ENCODE measurements around the gene ODAD3.
"Not testable (repeated sequence)": the region's sequence is repeated elsewhere in the genome, so short reads cannot be mapped to it uniquely, and the experiment has no call there.

ODAD3 gene

DNA sequence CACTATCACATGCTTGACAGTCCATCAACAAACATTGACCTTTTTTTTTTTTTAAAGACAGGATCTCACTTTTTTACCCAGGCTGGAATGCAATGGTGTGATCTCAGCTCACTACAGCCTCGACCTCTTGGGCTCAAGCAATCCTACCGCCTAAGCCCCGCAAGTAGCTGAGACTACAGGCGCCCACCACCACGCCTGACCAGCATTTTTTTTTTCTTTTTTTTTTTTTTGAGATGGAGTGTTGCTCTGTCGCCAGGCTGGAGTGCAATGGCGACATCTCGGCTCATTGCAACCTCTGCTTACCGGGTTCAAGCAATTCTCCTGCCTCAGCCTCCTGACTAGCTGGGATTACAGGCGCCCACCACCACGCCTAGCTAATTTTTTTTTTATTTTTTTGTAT is 24.0 kb upstream of the ODAD3 start:
- not testable (repeated sequence) for DNase-seq

DNA sequence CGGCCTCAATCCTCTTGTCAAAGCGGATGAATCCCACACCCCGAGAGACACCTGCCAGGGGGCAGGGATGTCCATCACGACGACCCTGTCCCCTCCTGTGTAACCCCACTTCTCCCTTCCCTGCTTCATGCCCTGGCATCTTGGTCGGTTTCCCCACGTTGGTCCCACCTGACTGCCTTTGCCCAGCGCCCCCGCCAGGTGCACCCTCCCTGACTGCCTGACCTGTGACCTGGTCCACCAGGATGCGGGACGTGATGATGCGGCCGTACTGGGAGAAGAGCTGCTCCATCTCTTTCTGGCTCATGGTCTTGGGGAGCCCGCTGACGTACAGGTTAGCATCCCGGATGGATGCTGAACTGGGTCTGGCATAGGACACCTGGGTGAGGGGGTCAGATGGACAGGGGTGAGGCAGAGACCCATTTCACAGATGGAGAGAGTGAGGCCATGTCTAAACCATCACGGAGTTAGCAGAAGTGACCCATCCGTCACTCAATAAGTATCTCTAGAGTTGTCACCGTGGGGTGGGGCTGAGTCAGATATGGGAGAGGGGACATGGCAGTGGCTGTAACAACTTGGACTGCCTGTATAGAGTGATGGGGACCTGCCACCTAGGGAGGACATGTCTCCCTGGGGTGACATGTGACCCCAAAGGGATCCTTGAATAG is 23.4 kb upstream of the ODAD3 start:
- DNase-seq, result no peak

DNA sequence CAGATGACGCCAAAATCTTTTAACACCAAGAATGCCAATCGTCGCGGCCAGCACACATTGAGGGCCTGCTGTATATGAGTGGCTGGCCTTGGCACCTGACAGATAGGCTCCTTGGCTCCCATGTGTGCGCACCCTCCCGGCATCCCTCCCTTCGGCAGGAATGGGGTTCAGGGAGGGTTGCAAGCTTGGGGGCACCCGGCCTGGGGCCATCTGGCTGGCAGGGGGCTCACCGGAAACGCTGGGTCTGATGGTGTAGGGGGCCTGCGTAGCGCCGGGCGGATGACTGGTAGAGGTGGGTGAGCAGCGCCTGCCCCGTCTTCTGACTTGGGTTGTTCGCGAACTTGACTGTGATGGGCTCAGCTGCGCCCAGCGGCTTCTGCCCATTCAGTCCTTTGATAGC is 22.9 kb upstream of the ODAD3 start:
- DNase-seq, result no peak

DNA sequence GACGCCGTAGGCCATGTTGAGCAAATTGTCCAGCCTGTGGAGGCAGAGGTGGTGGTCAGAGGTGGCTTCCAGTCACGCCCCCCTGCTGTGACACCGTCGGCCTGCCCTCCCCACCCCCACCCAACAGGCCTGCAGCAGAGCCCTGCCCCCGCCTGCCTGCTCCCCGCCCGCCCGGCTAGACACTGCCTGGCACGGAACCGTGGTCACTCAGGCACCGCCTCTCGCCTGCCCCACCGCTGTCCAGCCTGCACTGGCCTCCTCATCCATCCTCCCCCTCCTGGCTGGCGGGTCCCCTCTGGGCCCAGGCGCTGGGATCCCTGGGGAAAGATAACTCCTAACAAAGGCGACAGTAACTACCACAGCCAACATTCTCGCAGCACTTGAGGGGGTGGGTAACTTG is 22.2 kb upstream of the ODAD3 start:
- no peak for DNase-seq

DNA sequence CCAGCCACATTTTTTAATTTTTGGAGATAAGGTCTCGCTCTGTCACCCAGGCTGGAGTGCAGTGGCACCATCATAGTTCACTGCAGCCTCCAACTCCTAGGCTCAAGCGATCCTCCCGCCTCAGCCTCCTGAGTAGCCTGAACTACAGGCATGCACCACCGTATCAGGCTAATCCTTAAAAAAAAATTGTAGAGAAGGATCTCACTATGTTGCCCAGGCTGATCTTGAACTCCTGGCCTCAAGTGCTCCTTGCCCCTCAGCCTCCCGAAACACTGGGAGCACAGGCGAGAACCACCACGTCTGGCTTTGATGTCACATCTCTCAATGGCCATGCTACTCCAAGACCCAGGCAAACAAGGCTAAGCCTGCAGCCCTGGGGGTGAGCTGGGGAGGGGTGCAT is 21.7 kb upstream of the ODAD3 start:
- no peak for DNase-seq

DNA sequence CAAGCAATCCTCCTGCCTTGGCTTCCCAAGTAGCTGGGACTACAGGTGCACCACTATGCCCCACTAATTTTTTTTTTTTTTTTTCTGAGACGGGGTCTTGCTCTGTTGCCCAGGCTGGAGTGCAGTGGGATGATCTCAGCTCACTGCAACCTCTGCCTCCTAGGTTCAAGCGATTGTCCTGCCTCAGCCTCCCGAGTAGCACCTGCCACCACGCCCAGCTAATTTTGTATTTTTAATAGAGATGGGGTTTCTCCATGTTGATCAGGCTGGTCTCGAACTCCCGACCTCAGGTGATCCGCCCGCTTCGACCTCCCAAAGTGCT is 20.3 kb upstream of the ODAD3 start:
- not testable (repeated sequence) for DNase-seq

DNA sequence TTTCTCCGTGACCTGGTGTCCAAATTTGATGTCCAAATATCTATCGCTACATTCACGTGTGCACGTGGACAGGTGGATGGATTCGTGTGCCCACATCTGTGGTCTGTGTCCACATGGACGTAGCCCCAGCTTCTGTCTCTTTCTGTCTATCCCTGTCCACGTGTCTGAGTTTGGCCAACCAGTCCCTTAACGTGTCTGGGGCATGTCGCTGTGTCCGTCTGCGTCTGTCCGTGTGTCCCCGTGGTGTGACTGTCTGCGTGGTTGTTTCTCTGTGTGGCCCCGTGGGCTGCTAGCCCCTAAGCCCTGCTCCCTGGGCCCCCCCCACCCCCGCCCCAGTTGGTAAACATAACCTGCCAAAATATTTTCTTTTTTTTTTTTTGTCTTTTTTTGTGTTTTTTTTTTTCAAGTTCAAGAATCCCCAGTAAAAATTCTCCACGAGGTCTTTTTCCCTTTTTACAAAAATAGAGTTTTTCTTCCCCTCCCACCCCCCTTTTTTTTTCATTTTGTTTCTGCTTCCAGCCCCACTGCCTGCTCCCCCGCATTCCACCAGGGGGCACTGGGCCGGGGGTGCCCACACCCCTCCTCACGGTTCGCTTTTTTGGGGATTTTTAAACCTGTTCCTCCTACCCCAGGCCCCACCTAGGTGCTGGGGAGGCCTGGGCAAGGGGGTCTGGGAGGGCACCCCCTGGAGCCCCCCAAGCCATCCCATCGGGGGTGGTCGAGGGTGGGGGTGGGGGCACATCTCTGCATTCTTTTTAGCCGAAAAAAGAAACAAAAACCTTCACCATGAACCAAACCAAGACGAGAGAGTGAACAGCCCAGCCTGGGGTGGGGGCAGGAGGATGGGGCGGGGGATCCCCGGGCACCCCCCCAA is 18.8 kb upstream of the ODAD3 start:
- no peak for DNase-seq

DNA sequence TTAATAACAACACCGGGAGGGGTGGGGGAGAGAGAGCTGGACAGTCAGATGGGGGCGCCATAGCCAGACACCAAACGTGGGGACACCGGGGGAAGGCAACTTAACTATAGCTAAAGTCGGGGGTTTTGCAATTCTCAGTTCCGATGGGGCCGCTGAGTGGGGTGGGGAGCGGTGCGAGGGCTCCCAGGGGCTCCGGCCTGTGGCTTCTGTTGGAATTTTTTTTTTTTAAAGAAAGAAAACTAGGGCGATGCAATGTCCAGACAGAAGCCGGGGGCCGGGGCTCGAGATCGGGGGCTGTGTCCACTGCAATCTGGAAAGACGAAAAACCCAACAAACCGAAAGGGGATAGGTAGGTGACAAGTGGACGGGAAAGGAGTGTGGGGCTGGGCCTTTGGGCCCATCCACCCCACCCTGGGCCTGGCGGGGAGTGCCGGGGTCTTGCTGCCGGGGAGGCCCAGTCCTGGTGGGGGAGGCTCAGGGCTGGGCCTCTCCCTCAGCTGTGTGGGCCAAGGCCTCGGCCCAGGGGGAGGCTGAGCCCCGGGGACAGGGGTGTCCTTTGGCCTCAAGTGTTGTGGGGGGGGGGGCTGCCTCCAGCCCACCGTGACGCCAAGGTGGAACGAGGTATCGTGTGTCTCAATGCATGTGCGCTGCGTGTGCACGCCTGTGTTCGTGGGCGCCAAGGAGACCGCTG is 17.8 kb upstream of the ODAD3 start:
- DNase-seq, result no peak

DNA sequence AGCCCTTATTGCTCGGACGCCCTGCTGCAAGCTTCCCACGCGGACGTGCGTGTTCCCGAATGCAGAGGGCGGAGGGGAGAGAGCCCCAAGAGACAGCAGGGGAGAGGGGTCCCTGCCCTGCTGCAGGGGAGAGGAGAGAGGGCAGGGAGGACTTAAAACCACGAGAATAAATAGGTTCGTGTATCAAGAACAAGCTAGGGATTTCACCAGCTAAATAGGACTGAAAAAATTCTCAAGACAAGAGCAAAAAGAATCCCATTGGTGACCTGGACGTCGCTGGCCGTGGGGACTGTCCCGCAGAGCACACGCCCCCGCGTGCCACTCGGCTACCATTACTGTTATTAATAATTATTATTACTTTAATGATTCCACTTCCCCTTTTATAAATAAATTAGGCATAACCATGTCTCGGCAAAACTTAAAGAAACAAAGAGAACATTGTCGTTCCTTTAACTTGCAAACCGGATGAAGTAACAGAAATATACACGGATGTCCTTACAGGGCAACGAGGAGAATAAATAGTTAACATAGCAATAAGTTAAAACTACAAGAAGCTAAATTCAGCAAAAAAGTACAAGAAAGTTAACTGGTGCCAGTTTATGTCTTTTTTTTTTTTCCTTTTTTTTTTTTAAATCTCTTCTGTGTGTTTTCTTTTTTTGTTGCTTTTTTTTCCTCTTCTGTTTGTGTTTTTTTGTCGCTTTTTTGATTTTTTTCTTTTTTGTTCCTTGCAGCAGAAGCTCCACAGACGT is 17.1 kb upstream of the ODAD3 start:
- DNase-seq, result no peak

DNA sequence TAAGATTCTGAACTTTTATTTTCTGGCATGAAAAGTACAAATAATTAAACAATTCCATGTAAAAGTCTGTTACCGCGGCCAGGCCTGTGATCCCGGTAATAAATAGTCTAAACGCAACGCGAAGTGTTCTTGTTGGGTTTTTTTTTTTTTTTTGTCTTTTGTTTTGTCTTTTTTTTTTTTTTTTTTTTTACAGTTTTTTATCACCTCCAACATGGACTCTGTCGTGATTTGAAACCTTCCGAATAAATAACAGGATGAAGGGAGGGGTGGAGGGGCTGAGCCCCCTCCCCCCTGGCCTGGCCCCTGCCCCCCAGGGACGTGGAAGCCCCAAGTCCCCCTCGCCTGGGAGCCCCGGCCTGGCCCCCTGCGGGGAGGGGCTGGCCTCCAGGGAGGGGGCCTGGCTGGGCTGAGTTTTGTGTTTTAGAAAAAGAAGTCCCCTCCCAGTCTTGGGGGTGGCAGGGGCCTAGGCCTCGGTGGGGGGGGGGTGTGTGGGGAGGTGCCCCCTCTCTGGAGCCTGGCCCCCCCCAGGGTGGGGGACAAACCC is 16.5 kb upstream of the ODAD3 start:
- no peak for DNase-seq

DNA sequence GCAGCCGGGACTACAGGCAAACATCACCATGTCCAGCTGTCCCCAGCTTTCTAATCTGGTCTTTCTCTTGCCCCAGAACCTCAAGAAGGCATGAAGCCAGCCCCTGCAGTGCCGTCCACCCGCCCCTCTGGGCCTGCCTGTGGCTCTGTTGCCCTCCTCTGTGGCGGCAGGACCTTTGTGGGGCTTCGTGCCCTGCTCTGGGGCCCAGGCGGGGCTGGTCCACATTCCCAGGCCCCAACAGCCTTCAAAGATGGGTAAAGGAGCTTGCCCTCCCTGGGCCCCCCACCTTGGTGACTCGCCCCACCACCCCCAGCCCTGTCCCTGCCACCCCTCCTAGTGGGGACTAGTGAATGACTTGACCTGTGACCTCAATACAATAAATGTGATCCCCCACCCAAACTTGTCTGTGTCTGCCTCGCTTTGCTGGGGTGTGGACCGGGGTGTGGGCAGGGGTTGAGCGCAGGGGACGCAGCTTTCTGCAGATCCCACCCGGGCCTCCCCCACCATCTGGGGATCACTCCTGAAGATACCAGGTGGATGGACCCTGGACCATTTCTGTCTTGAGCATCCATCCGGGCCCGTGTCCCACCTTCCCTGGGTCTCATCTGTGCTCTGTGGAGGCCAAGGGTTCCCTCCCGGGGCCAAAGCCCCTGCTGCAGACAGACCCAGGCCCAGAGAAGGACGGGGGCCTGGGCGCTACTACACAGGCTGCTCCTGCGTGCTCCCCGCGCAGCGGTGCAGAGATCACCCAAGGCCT is 15.8 kb upstream of the ODAD3 start:
- DNase-seq, result no peak

DNA sequence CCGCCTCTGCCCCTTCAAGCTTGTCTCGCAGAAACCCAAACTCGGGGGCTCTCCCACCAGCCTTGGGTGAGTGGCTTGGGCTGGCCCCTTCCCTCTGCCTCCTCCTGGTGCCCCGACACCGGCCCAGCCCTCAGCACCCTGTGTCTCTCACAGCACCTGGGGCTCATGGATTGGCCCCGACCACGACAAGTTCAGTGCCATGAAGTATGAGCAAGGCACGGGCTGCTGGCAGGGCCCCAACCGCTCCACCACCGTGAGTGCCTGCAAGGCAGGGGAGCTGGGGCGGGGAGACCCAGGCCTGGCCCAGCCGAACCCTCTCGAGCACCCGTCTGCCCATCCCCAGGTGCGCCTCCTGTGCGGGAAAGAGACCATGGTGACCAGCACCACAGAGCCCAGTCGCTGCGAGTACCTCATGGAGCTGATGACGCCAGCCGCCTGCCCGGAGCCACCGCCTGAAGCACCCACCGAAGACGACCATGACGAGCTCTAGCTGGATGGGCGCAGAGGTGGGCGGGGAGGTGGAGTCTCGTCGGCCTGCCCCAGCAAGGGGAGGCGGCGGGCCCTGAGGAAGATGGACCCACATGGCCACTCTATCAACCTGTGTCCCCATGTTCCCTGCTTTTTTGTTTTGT is 14.1 kb upstream of the ODAD3 start:
- DNase-seq, result no peak

DNA sequence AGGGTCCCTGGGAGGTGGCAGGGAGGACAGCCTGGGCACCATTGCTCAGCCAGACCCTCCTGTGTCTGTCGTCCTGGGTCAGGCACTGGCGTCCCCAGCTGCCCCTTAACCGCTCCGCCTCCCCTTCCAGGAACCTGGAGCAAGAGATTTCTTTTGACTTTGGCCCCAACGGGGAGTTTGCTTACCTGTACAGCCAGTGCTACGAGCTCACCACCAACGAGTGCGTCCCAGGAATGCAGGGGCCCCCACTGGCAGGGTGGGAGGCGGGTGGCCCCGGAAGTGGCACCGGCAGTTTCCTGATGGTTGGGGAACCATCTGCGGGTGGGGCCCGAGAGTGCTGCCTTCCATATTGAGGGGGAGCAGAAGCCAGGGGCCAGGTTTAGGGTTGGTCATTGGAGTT is 13.5 kb upstream of the ODAD3 start:
- no peak for DNase-seq

DNA sequence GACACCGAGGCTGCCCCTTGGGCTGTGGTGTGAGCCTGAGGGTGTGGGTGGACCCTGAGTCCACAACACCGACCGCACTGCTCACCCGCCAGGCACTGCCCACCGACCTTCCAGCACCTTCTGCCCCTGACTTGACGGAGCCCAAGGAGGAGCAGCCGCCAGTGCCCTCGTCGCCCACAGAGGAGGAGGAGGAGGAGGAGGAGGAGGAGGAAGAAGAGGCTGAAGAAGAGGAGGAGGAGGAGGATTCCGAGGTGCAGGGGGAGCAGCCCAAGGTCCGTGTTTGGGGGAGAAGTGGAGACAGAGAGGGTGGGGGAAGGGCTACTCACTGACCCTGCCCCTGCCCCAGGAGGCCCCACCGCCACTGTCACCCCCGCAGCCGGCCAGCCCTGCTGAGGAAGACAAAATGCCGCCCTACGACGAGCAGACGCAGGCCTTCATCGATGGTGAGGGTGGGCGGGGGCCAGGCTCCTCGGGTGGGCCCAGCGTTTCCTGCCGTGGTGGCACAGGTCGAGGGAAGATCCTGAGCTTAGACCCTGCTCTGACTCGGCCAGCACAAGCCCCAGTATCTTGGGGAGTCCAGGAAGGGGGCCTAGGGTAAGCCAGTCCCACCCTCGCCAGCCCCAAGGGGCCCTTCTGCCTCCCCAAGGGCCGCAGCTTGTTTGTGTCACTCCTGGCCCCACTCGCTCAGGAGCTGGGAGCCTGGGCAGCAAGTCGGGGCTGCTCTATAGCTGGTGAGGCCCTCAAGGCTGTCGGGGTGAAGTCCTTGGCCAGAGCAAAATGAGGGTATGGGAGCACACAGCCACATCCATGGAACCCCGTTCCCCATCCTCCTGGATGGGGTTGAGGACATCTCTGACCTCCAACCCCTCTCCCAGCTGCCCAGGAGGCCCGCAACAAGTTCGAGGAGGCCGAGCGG is 12.7 kb upstream of the ODAD3 start:
- no peak for DNase-seq

DNA sequence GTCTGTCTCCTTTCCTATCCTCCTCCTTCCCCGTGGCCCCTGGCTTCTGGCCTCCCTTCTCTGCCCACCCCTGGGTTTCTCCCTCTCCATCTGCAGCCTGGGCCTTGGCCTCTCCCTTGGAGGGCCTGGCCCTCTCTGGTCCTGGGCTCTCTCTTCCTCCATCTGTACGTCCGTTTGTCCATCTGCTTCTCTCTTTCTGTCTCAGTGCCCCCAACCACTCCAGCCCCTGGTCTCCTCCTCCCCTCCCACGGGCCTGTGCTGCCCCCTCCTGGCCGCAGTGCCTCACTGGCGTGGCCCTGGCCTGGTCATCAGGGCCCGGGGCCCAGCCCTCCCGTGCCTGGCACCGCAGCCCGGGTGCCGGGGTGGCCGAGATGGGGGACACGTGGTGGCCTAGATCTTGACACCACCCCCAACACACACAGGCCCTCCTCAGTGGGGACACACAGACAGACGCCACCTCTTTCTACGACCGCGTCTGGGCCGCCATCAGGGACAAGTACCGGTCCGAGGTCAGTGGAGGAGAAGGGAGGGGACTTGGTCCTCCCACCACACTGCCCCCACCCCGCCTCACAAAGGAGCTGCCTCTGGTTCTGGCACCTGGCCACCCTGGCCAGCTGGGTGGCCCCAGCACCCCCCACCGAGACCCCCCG is 11.9 kb upstream of the ODAD3 start:
- DNase-seq, result no peak

DNA sequence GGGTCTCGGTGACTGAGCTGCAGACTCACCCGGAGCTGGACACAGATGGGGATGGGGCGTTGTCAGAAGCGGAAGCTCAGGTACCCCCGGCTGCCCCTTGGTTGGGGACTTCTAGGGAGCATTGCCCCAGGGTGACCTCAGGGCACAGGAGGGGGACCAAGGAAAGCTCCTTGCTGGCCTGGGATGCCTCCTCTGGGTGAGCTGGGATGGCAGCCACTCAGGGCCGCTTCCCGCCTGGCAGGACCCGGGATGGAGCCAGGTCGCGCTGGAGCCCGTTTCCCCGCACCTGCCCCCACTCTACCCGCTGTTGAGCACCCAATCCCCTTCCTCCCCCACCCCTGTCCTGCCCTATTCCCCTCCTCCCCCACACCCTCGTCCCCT is 11.3 kb upstream of the ODAD3 start:
- no peak for DNase-seq

DNA sequence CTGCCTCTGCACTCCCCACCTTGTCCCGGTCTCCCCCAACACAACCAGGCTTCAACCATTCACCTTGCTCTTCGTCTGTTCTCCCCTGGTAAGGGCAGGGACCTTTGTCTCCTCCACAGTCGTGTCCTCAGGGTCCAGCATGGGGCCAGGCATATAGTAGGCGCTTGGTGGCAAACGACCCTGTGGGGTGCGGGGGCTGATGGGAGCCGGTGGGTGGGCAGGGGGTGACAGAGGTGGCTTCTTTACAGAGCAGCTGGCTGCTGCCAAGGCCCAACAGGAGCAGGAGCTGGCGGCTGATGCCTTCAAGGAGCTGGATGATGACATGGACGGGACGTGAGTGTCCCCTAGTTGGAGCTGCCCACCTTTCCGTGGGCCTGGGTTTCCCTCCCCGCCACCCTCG is 10.2 kb upstream of the ODAD3 start:
- no peak for DNase-seq

DNA sequence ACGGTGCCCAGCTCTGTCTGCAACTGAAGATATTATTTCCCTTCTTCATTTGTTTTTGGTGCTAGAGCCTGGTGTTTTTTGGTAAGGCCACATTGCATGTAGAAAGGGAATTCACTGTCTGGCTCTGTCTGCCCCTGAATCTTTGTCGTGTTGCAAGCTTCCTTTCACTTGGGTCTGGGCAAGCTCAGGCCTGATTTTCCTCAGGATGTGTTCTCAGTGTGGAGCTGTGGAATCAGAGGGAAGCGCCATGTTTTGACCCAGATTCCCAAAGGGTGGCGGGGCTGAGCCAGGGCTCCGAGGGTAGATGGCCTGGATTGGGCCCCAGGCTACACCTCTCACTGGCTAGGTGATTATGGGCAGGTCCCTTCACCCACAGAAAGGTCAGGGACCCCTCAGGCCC is 9.1 kb upstream of the ODAD3 start:
- DNase-seq, result no peak

DNA sequence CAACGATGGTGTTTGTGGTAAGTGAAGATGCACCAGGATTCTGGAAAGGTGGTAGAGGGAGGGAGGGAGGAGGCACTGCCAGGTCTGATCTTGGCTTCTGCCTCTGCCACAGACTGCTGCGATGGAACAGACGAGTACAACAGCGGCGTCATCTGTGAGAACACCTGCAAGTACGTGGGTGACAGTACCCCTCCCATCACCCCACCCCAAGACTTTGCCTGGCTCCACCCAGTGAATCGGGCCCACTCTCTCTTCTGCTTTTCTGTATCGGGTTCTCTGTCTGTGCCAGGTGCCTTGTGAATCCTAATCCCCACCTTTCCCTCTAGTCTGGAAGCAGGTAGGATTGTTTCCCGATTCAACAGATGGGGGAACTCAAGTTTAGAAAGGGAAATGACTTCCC is 3.0 kb upstream of the ODAD3 start:
- DNase-seq, result no peak

DNA sequence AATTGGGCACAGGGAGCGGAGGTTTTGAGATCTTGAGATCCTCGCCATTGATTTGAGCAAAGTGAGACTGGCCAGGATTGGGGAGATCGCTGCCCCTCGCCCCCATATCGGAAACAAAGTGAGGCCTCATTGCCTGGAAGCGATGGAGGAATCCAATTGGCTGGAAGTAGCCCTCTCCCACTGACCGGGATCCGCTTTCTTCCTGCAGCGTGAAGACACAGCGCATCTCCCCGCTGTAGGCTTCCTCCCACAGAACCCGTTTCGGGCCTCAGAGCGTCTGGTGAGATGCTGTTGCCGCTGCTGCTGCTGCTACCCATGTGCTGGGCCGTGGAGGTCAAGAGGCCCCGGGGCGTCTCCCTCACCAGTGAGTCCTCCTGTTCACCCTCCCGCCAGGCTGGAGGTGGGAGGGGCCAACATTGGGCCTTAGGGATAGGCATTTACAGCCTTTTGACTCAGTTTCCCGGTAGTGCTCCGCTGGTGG is 952 bp upstream of the ODAD3 start:
- DNase-seq, result no peak

Measured in activated gamma-delta T cell (primary cell).